Measurements from ENCODE around the gene FLT4.

Gene FLT4

GRCh38 chr5:180603076-180603594, 46.3 kb downstream of the FLT4 start:
- no peak for DNase-seq

- DNase-seq, result no peak
These were observed 46.8 kb downstream of the FLT4 start for GRCh38 chr5:180602481-180603075.

- no peak for DNase-seq
These were observed 47.6 kb downstream of the FLT4 start for GRCh38 chr5:180601591-180602480.

- DNase-seq, result no peak
These were observed 48.8 kb downstream of the FLT4 start for GRCh38 chr5:180600554-180601041.

GRCh38 chr5:180599981-180600553, 49.3 kb downstream of the FLT4 start:
- no peak for DNase-seq

GRCh38 chr5:180599590-180599914, 49.8 kb downstream of the FLT4 start:
- DNase-seq, result no peak

GRCh38 chr5:180598797-180599589, 50.4 kb downstream of the FLT4 start:
- no peak for DNase-seq

GRCh38 chr5:180598316-180598701, 51.1 kb downstream of the FLT4 start:
- no peak for DNase-seq

- DNase-seq, result no peak
These were observed 52.6 kb downstream of the FLT4 start for GRCh38 chr5:180596668-180597231.

- no peak for DNase-seq
These were observed 53.2 kb downstream of the FLT4 start for GRCh38 chr5:180596115-180596667.

GRCh38 chr5:180595381-180596114, 53.9 kb downstream of the FLT4 start:
- DNase-seq, result no peak

GRCh38 chr5:180595046-180595379, 54.4 kb downstream of the FLT4 start:
- DNase-seq, result no peak

- no peak for DNase-seq
These were observed 54.9 kb downstream of the FLT4 start for GRCh38 chr5:180594311-180595045.

GRCh38 chr5:180593446-180594206, 55.8 kb downstream of the FLT4 start:
- DNase-seq, result no peak

GRCh38 chr5:180592176-180592575, 57.2 kb downstream of the FLT4 start:
- DNase-seq, result no peak

GRCh38 chr5:180591311-180591887, 58.0 kb downstream of the FLT4 start, which contains the start of gene SCGB3A1:
TSS of gene SCGB3A1 (minus strand) at chr5:180591499. CDS start at chr5:180591462, 37 bp downstream.
- no peak for DNase-seq

- DNase-seq, result no peak
These were observed 58.7 kb downstream of the FLT4 start for GRCh38 chr5:180590543-180591310.

GRCh38 chr5:180589771-180590542, 59.4 kb downstream of the FLT4 start:
- no peak for DNase-seq

Measured in NCI-H2029 treated with DMSO at 0.1 percent for 48 hours (cell line).